Sigmoid colon (tissue), 7 donors: Measurements from ENCODE around the gene TBL1XR1. TPM values are rescaled to one million over a fixed set of nuclear protein-coding genes. Genes with fewer than 3 reads are reported as not detected.

Experiments
- DNase-seq: peaks from one replicate; pipeline ENCODE4 v3.0.0-alpha.2; 2019
- H3K27ac ChIP-seq, 4 donors: fragments of 200-600 bp; sonication (generic); one replicate each; pipeline ENCODE4 v1.5.1; 2016 to 2019; ENCODE audit warnings: mild to moderate bottlenecking in 1 of 4
- H3K27me3 ChIP-seq, 3 donors: fragments of 200-600 bp; sonication (generic); one replicate each; pipeline ENCODE4 v1.5.1; 2019; ENCODE audit warnings: mild to moderate bottlenecking in 1 of 3
- H3K36me3 ChIP-seq, 4 donors: fragments of 200-600 bp; sonication (generic); one replicate each; pipeline ENCODE4 v1.5.1; 2016 to 2019
- H3K4me1 ChIP-seq, 4 donors: fragments of 200-600 bp; sonication (generic); one replicate each; pipeline ENCODE4 v1.5.1; 2017 to 2019
- H3K4me3 ChIP-seq, 4 donors: fragments of 200-600 bp; sonication (generic); one replicate each; pipeline ENCODE4 v1.5.1; 2017 to 2019; ENCODE audit warnings: mild to moderate bottlenecking in 2 of 4, moderate library complexity in 1 of 4
- H3K9me3 ChIP-seq, 4 donors: fragments of 200-600 bp in 3 of 4; sonication (generic) in 3 of 4; one replicate each; pipeline versions ENCODE4 v1.5.1 to v1.6.1; 2013 to 2019
- EP300 ChIP-seq, 4 donors: sonication (generic); formaldehyde crosslinking; IDR thresholded peaks; one replicate each; pipeline ENCODE4 v1.6.1; 2017; ENCODE audit warnings: antibody characterized with exemption in 4 of 4
- POLR2A ChIP-seq, 2 donors: fragments of 450-650 bp; IDR thresholded peaks; one replicate each; pipeline ENCODE4 v1.6.1; 2016; ENCODE audit warnings: antibody characterized with exemption in 2 of 2, mild to moderate bottlenecking in 2 of 2, moderate library complexity in 2 of 2
- POLR2AphosphoS5 ChIP-seq, 4 donors: sonication (generic); formaldehyde crosslinking; IDR thresholded peaks; one replicate each; pipeline ENCODE4 v1.6.1; 2017; ENCODE audit warnings: antibody characterized with exemption in 4 of 4
- WGBS, 2 donors: extraction: QIAGEN DNeasy Blood & Tissue Kit; methylation state at CpG; one replicate each; pipeline ENCODE4 v1.1.7; 2013; 5-methylcytosine and 5-hydroxymethylcytosine counted together
- intact Hi-C: fragments of 100-400 bp; cut with DNase I; formaldehyde crosslinking; loops from one replicate; pipeline ENCODE4 v1.15.1; 2023
- polyA plus RNA-seq, 3 donors: library from polyadenylated mRNA; stranded (reverse); fragments of 200-250 nt; gene quantifications; one replicate each; pipeline ENCODE4 v1.2.3, GENCODE V29; 2013
- total RNA-seq, 4 donors: library from RNA; depleted of rRNA; stranded (reverse); fragments of >200 nt; gene quantifications; one replicate each; pipeline ENCODE4 v1.1.0, GENCODE V29; 2016
- TF ChIP-seq, protein P1 (sequence below), 4 experiments: fragments of 450-650 bp in 3 of 4; fragments of 200-600 bp in 1 of 4; IDR thresholded peaks; one replicate each; pipeline ENCODE4 v1.5.1; 2016 to 2019; ENCODE audit warnings: antibody characterized with exemption in 4 of 4, mild to moderate bottlenecking in 3 of 4, moderate library complexity in 2 of 4
- donor health status: healthy with polysubstance abuse.
- donor health status: Bipolar disorder and iron deficiency.
- donor health status: healthy.

TBL1XR1 gene
- total and polyA plus RNA-seq, 7 donors, result 20.4 to 131 (median 88.9) TPM

- TF ChIP-seq POLR2A (IDR thresholded peaks at IDR 0.05) (no peak), EP300 (IDR thresholded peaks at IDR 0.05) (no peak), POLR2AphosphoS5 (IDR thresholded peaks at IDR 0.05) (no peak)
- TF ChIP-seq, protein P1, sequence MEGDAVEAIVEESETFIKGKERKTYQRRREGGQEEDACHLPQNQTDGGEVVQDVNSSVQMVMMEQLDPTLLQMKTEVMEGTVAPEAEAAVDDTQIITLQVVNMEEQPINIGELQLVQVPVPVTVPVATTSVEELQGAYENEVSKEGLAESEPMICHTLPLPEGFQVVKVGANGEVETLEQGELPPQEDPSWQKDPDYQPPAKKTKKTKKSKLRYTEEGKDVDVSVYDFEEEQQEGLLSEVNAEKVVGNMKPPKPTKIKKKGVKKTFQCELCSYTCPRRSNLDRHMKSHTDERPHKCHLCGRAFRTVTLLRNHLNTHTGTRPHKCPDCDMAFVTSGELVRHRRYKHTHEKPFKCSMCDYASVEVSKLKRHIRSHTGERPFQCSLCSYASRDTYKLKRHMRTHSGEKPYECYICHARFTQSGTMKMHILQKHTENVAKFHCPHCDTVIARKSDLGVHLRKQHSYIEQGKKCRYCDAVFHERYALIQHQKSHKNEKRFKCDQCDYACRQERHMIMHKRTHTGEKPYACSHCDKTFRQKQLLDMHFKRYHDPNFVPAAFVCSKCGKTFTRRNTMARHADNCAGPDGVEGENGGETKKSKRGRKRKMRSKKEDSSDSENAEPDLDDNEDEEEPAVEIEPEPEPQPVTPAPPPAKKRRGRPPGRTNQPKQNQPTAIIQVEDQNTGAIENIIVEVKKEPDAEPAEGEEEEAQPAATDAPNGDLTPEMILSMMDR (IDR thresholded peaks at IDR 0.05), result no peak
- no peak overlapping the region for H3K27ac ChIP-seq
- intact Hi-C loops, result no loop called here
Observed at GRCh38 chr3:177135841-177136492, 61.3 kb downstream of the TBL1XR1 start.

GRCh38 chr3:177134816-177135210, 62.5 kb downstream of the TBL1XR1 start:
- no peaks in the 10 kb centered on the region for H3K9me3 ChIP-seq
- TF ChIP-seq EP300 (IDR thresholded peaks at IDR 0.05) (no peak), POLR2AphosphoS5 (IDR thresholded peaks at IDR 0.05) (no peak), POLR2A (IDR thresholded peaks at IDR 0.05) (no peak)
- TF ChIP-seq, protein P1 (IDR thresholded peaks at IDR 0.05), result no peak
- DNase-seq, result no peak
- peaks cover 0 to 65% (median 39%) of the 10 kb centered on the region in 4 donors for H3K4me1 ChIP-seq
- no peaks in the 10 kb centered on the region for H3K27me3 ChIP-seq
- intact Hi-C loops, result no loop called here
- H3K36me3 ChIP-seq, result no peaks in the 10 kb centered on the region
- no peak overlapping the region for H3K4me3 ChIP-seq
- H3K27ac ChIP-seq, result no peak overlapping the region
- 86 to 94% methylated on average over 8 of the region's 8 CpGs for WGBS, 2 donors

More at GRCh38 chr3:177135841-177136492, 61.3 kb downstream of the TBL1XR1 start:
- WGBS, 2 donors, result 38 to 71% methylated on average over 10 of the region's 10 CpGs
- no peak overlapping the region for H3K4me3 ChIP-seq
- H3K4me1 ChIP-seq, result peaks cover 0 to 69% (median 39%) of the 10 kb centered on the region in 4 donors
- H3K27me3 ChIP-seq, result no peaks in the 10 kb centered on the region
- DNase-seq, result no peak
- no peaks in the 10 kb centered on the region for H3K36me3 ChIP-seq
- no peaks in the 10 kb centered on the region for H3K9me3 ChIP-seq

DNA sequence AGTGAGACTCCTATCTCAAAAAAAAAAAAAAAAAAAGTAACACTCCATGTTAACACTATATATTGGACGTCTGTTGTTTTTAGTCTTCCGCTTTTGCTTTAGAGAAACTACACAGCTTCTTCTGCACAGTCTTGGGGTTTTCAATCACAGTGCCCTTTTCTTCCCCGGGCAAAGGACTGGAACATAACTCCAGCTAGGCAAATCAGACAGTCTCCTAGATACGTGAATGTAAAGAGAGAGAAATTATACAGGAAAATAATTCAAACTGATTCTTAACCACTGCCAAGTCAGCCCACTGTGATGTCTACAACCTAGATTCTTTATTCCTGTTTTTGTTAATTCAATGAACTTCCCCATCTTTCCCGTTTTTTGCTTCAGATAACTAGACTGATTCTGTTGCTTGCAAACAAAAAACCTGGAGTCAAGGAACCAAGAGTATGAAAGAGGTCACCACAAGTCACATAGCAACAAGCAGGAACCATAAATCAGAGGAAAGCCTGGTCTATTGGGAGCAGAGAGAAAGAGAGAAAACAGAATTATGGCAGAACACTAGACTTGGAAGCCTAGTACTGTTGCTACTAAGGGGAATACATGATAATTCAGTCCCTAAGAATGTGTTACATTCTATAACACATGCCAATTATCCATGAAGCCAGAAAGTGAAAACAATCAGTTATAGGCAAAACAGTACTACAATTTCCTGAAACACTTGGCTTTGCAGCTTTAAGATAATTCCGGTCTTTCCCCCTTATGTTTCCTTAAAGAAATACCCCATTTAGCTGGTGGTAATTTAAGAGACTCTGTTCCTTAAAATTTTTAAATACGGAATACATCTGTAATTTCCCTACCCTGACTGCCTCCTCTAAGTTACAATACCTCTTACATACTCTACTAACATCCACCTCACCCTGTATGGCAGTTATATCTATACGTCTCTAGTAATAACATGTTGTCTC, 63.1 kb downstream of the TBL1XR1 start:
- 72 to 75% methylated on average over 8 of the region's 8 CpGs for WGBS, 2 donors
- Histone ChIP-seq H3K9me3 (no peaks in the 10 kb centered on the region), H3K36me3 (no peaks in the 10 kb centered on the region), H3K27me3 (no peaks in the 10 kb centered on the region), H3K4me1 (peaks cover 0 to 71% (median 39%) of the 10 kb centered on the region in 4 donors), H3K4me3 (no peak overlapping the region), H3K27ac (peak overlapping the region in 1 of 4 donors; percentile 39)
- TF ChIP-seq POLR2A (IDR thresholded peaks at IDR 0.05), result no peak
- peak in 1 of 4 donors; percentile 28 for TF ChIP-seq POLR2AphosphoS5 (IDR thresholded peaks at IDR 0.05)
- TF ChIP-seq, protein P1 (IDR thresholded peaks at IDR 0.05), result no peak
- intact Hi-C loops, result no loop called here
- DNase-seq, result no peak

- intact Hi-C loops, result no loop called here
- Histone ChIP-seq H3K27ac (no peak overlapping the region), H3K36me3 (no peaks in the 10 kb centered on the region), H3K4me3 (no peak overlapping the region), H3K27me3 (no peaks in the 10 kb centered on the region), H3K9me3 (no peaks in the 10 kb centered on the region), H3K4me1 (peaks cover 0 to 70% (median 40%) of the 10 kb centered on the region in 4 donors)
- WGBS, 2 donors, result 73% methylated on average over 6 of the region's 6 CpGs
- DNase-seq, result no peak
- TF ChIP-seq POLR2A (IDR thresholded peaks at IDR 0.05) (no peak), EP300 (IDR thresholded peaks at IDR 0.05) (no peak), POLR2AphosphoS5 (IDR thresholded peaks at IDR 0.05) (no peak)
- TF ChIP-seq, protein P1 (IDR thresholded peaks at IDR 0.05), result no peak
Observed at GRCh38 chr3:177131927-177132636, 65.2 kb downstream of the TBL1XR1 start.
